ENCODE results near the gene TPO.

TPO gene

GRCh38 chr2:1538663-1539062 is 125.4 kb downstream of the TPO start:
- peak; percentile 34 for DNase-seq

- no peak for DNase-seq
These were observed 126.2 kb downstream of the TPO start for GRCh38 chr2:1539441-1539840.

GRCh38 chr2:1539973-1540372 is 126.7 kb downstream of the TPO start:
- DNase-seq: no peak

GRCh38 chr2:1540481-1540880 is 127.2 kb downstream of the TPO start:
- DNase-seq: no peak

GRCh38 chr2:1541040-1541439 is 127.8 kb downstream of the TPO start:
- DNase-seq: no peak

- no peak for DNase-seq
These were observed 128.7 kb downstream of the TPO start for GRCh38 chr2:1541819-1542475.

- DNase-seq: no peak
These were observed 129.7 kb downstream of the TPO start for GRCh38 chr2:1542971-1543370.

- DNase-seq: no peak
These were observed 130.7 kb downstream of the TPO start for GRCh38 chr2:1543776-1544477.

- no peak for DNase-seq
These were observed 131.3 kb downstream of the TPO start for GRCh38 chr2:1544478-1545069.

GRCh38 chr2:1546023-1546591 is 132.8 kb downstream of the TPO start:
- DNase-seq: peak; percentile 48

GRCh38 chr2:1546901-1547300 is 133.6 kb downstream of the TPO start:
- DNase-seq: no peak

- no peak for DNase-seq
These were observed 135.8 kb downstream of the TPO start for GRCh38 chr2:1548910-1549673.

GRCh38 chr2:1550076-1550475 is 136.8 kb downstream of the TPO start:
- no peak for DNase-seq

GRCh38 chr2:1550658-1551316 is 137.5 kb downstream of the TPO start:
- peak; percentile 76 for DNase-seq

GRCh38 chr2:1551905-1552304 is 138.6 kb downstream of the TPO start:
- DNase-seq: no peak

GRCh38 chr2:1552611-1553010 is 139.3 kb downstream of the TPO start:
- no peak for DNase-seq

GRCh38 chr2:1553671-1554295 is 140.5 kb downstream of the TPO start:
- no peak for DNase-seq

- no peak for DNase-seq
These were observed 143.0 kb downstream of the TPO start for GRCh38 chr2:1556286-1556685.

- no peak for DNase-seq
These were observed 143.7 kb downstream of the TPO start for GRCh38 chr2:1556776-1557466.

- DNase-seq: no peak
These were observed 144.2 kb downstream of the TPO start for GRCh38 chr2:1557467-1557820.

GRCh38 chr2:1559589-1560175 is 146.4 kb downstream of the TPO start:
- no peak for DNase-seq

Data from stimulated activated CD4-positive, alpha-beta T cell treated with anti-CD3 and anti-CD28 coated beads, Interleukin-15, amount 100 ng/mL, for 24 hours (primary cell).